OCI-LY3 (cell line): Measurements from ENCODE around the gene ZC3H7B.

Source experiments
- H2AFZ ChIP-seq: fragments of 200-600, 300-600 bp; shearing (Covaris generic); 2 replicates; pipeline ENCODE4 v1.6.0; 2014; ENCODE audit warnings: antibody characterized with exemption, low read depth, low read length
- H3K27ac ChIP-seq: fragments of 200-600, 300-600 bp; sonication (generic); 2 replicates; pipeline ENCODE4 v1.5.1; 2014; ENCODE audit warnings: mild to moderate bottlenecking, low read length, moderate library complexity, mixed read lengths
- H3K27me3 ChIP-seq: fragments of 200-600, 300-600 bp; sonication (generic); 2 replicates; pipeline ENCODE4 v1.6.1; 2014; ENCODE audit warnings: low read depth, low read length, mixed read lengths
- H3K36me3 ChIP-seq: fragments of 200-600, 300-600 bp; sonication (generic); replicated peaks from 2 replicates; pipeline ENCODE3; 2014; ENCODE audit warnings: low read depth, low read length, mixed read lengths
- H3K4me1 ChIP-seq: fragments of 300-600, 200-600 bp; sonication (generic); 2 replicates; pipeline ENCODE4 v1.6.1; 2014; ENCODE audit warnings: low read length, mixed read lengths
- H3K4me2 ChIP-seq: fragments of 200-600, 300-600 bp; sonication (generic); 2 replicates; pipeline ENCODE4 v1.6.1; 2014; ENCODE audit warnings: low read length, mixed read lengths
- H3K4me3 ChIP-seq: fragments of 300-600, 200-600 bp; sonication (generic); 2 replicates; pipeline ENCODE4 v1.5.1; 2014; ENCODE audit warnings: antibody characterized with exemption, mild to moderate bottlenecking, low read length, moderate library complexity
- H3K79me2 ChIP-seq: fragments of 300-600, 200-600 bp; shearing (Covaris generic); 2 replicates; pipeline ENCODE4 v1.6.1; 2014; ENCODE audit warnings: mild to moderate bottlenecking, low read length, mixed read lengths
- H3K9ac ChIP-seq: fragments of 300-600, 200-600 bp; shearing (Covaris generic); 2 replicates; pipeline ENCODE4 v1.6.0; 2014; ENCODE audit warnings: mild to moderate bottlenecking, low read length, moderate library complexity
- H3K9me3 ChIP-seq: fragments of 200-600, 300-600 bp; shearing (Covaris generic); 2 replicates; pipeline ENCODE4 v1.6.1; 2014; ENCODE audit warnings: low read length, mixed read lengths; ENCODE audit not compliant: insufficient read depth
- H4K20me1 ChIP-seq: fragments of 200-600, 300-600 bp; sonication (generic); 2 replicates; pipeline ENCODE4 v1.6.1; 2016; ENCODE audit warnings: low read length, mixed read lengths; ENCODE audit not compliant: insufficient read depth
- CTCF ChIP-seq: fragments of 200-600, 300-600 bp; sonication (generic); IDR thresholded peaks from 2 replicates; pipeline ENCODE4 v1.5.1; 2014; ENCODE audit warnings: antibody characterized with exemption, low read length, low read depth
- EZH2phosphoT487 ChIP-seq: fragments of 200-600 bp; shearing (Covaris generic); IDR thresholded peaks from 2 replicates; pipeline ENCODE4 v1.6.1; 2018; ENCODE audit warnings: antibody characterized with exemption, mixed run types, low read depth

The ZC3H7B gene

GRCh38 chr22:41384128-41384527, 82.8 kb downstream of the ZC3H7B start:
- Histone ChIP-seq H3K9me3 (no peaks in the 10 kb centered on the region), H2AFZ (no peak overlapping the region), H3K27me3 (no peaks in the 10 kb centered on the region), H4K20me1 (no peaks in the 10 kb centered on the region), H3K36me3 (peaks cover 8% of the 10 kb centered on the region), H3K4me1 (peaks cover 14% of the 10 kb centered on the region), H3K27ac (no peak overlapping the region), H3K79me2 (peaks cover 11% of the 10 kb centered on the region; the same call in 1 of the 2 replicates), H3K4me3 (no peak overlapping the region), H3K4me2 (no peak overlapping the region), H3K9ac (no peak overlapping the region)
- TF ChIP-seq CTCF (no peak), EZH2phosphoT487 (no peak)

GRCh38 chr22:41387341-41387740, 86.0 kb downstream of the ZC3H7B start:
- H3K9ac ChIP-seq: no peak overlapping the region
- H3K4me3 ChIP-seq: no peak overlapping the region
- H3K4me1 ChIP-seq: peaks cover 7% of the 10 kb centered on the region
- no peaks in the 10 kb centered on the region for H3K9me3 ChIP-seq
- H4K20me1 ChIP-seq: no peaks in the 10 kb centered on the region
- H3K79me2 ChIP-seq: peaks cover 9% of the 10 kb centered on the region; the same call in 1 of the 2 replicates
- H2AFZ ChIP-seq: no peak overlapping the region
- H3K4me2 ChIP-seq: no peak overlapping the region
- H3K27ac ChIP-seq: no peak overlapping the region
- H3K36me3 ChIP-seq: peaks cover 14% of the 10 kb centered on the region
- TF ChIP-seq EZH2phosphoT487: no peak
- TF ChIP-seq CTCF: no peak
- no peaks in the 10 kb centered on the region for H3K27me3 ChIP-seq

- H3K79me2 ChIP-seq: no peaks in the 10 kb centered on the region
- no peak overlapping the region for H3K4me2 ChIP-seq
- peaks cover 17% of the 10 kb centered on the region for H3K36me3 ChIP-seq
- no peak for TF ChIP-seq CTCF
- no peak for TF ChIP-seq EZH2phosphoT487
- H3K4me1 ChIP-seq: no peaks in the 10 kb centered on the region
- no peak overlapping the region for H2AFZ ChIP-seq
- H3K9me3 ChIP-seq: no peaks in the 10 kb centered on the region
- no peak overlapping the region for H3K9ac ChIP-seq
- no peak overlapping the region for H3K4me3 ChIP-seq
- H4K20me1 ChIP-seq: no peaks in the 10 kb centered on the region
- no peak overlapping the region for H3K27ac ChIP-seq
- no peaks in the 10 kb centered on the region for H3K27me3 ChIP-seq
Measured at GRCh38 chr22:41394012-41394356, 92.7 kb downstream of the ZC3H7B start.

- Histone ChIP-seq H3K4me1 (no peaks in the 10 kb centered on the region), H3K79me2 (no peaks in the 10 kb centered on the region), H3K36me3 (peaks cover 19% of the 10 kb centered on the region), H2AFZ (no peak overlapping the region), H3K4me2 (no peak overlapping the region), H3K4me3 (no peak overlapping the region), H3K27ac (no peak overlapping the region), H3K27me3 (no peaks in the 10 kb centered on the region), H3K9ac (no peak overlapping the region), H4K20me1 (no peaks in the 10 kb centered on the region), H3K9me3 (no peaks in the 10 kb centered on the region)
- TF ChIP-seq EZH2phosphoT487: no peak
Measured at GRCh38 chr22:41395531-41396240, 94.4 kb downstream of the ZC3H7B start.
